ENCODE data around the gene DHRS3. TPM values are rescaled to one million over a fixed set of nuclear protein-coding genes. Genes with fewer than 3 reads are reported as not detected.

Gene DHRS3
- total RNA-seq, 1 donor from 2014 or later: 214 TPM

GRCh38 chr1:12578860-12579422, 39.1 kb downstream of the DHRS3 start:
- H3K27ac Mint-ChIP-seq: no peak overlapping the region
- DNase-seq (ENCODE audit: low spot score, unreplicated experiment): no peak
- TF ChIP-seq, protein P1, sequence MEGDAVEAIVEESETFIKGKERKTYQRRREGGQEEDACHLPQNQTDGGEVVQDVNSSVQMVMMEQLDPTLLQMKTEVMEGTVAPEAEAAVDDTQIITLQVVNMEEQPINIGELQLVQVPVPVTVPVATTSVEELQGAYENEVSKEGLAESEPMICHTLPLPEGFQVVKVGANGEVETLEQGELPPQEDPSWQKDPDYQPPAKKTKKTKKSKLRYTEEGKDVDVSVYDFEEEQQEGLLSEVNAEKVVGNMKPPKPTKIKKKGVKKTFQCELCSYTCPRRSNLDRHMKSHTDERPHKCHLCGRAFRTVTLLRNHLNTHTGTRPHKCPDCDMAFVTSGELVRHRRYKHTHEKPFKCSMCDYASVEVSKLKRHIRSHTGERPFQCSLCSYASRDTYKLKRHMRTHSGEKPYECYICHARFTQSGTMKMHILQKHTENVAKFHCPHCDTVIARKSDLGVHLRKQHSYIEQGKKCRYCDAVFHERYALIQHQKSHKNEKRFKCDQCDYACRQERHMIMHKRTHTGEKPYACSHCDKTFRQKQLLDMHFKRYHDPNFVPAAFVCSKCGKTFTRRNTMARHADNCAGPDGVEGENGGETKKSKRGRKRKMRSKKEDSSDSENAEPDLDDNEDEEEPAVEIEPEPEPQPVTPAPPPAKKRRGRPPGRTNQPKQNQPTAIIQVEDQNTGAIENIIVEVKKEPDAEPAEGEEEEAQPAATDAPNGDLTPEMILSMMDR (IDR thresholded peaks at IDR 0.05; ENCODE audit: unreplicated experiment): no peak
- peaks cover 14% of the 10 kb centered on the region for H3K4me1 Mint-ChIP-seq (ENCODE audit: low read depth)
- H3K27me3 Mint-ChIP-seq: no peaks in the 10 kb centered on the region
- H3K36me3 Mint-ChIP-seq (ENCODE audit: insufficient read depth): peaks cover 30% of the 10 kb centered on the region
- no peaks in the 10 kb centered on the region for H3K9me3 Mint-ChIP-seq (ENCODE audit: low read depth)
- no peak overlapping the region for H3K4me3 Mint-ChIP-seq (ENCODE audit: low read depth)

- H3K36me3 Mint-ChIP-seq (ENCODE audit: insufficient read depth): peaks cover 42% of the 10 kb centered on the region
- no peaks in the 10 kb centered on the region for H3K9me3 Mint-ChIP-seq (ENCODE audit: low read depth)
- peak overlapping the region; percentile 1 for H3K27ac Mint-ChIP-seq
- H3K27me3 Mint-ChIP-seq: no peaks in the 10 kb centered on the region
- H3K4me1 Mint-ChIP-seq (ENCODE audit: low read depth): peaks cover 10% of the 10 kb centered on the region
- TF ChIP-seq, protein P1 (IDR thresholded peaks at IDR 0.05; ENCODE audit: unreplicated experiment): no peak
- DNase-seq (ENCODE audit: low spot score, unreplicated experiment): no peak
- no peak overlapping the region for H3K4me3 Mint-ChIP-seq (ENCODE audit: low read depth)
Observed at GRCh38 chr1:12577020-12577419, 41.0 kb downstream of the DHRS3 start.

GRCh38 chr1:12574757-12575139, 43.3 kb downstream of the DHRS3 start:
- Mint-ChIP-seq H3K9me3 (ENCODE audit: low read depth) (no peaks in the 10 kb centered on the region), H3K27me3 (no peaks in the 10 kb centered on the region), H3K27ac (no peak overlapping the region), H3K4me1 (ENCODE audit: low read depth) (peaks cover 2% of the 10 kb centered on the region), H3K36me3 (ENCODE audit: insufficient read depth) (peaks cover 45% of the 10 kb centered on the region), H3K4me3 (ENCODE audit: low read depth) (no peak overlapping the region)
- no peak for DNase-seq (ENCODE audit: low spot score, unreplicated experiment)
- TF ChIP-seq, protein P1 (IDR thresholded peaks at IDR 0.05; ENCODE audit: unreplicated experiment): no peak

GRCh38 chr1:12573015-12573825, 44.8 kb downstream of the DHRS3 start:
- H3K27me3 Mint-ChIP-seq: no peaks in the 10 kb centered on the region
- no peaks in the 10 kb centered on the region for H3K9me3 Mint-ChIP-seq (ENCODE audit: low read depth)
- H3K4me3 Mint-ChIP-seq (ENCODE audit: low read depth): no peak overlapping the region
- peaks cover 2% of the 10 kb centered on the region for H3K4me1 Mint-ChIP-seq (ENCODE audit: low read depth)
- peaks cover 44% of the 10 kb centered on the region for H3K36me3 Mint-ChIP-seq (ENCODE audit: insufficient read depth)
- H3K27ac Mint-ChIP-seq: peak overlapping the region; percentile 70
- no peak for DNase-seq (ENCODE audit: low spot score, unreplicated experiment)
- TF ChIP-seq, protein P1 (IDR thresholded peaks at IDR 0.05; ENCODE audit: unreplicated experiment): no peak

DNA sequence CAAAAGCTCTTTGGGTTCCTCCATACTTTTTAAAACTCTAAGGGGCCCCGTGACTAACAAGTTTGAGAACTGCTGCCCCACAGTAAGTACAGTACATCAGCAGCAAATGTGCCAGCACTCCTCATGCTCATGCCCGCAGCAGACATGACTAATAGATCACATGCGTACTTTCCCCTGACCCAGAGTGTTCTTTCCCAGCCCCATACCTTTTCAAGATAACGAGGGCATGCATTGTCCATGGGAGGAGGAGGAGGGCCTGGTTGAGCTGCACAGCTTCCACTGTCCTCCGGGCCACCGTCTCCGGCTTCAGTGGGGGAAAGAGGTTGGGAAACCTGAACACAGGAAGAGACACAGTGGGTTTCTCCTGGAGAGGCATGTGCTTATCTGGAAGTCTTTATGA, 45.5 kb downstream of the DHRS3 start:
- Mint-ChIP-seq H3K27ac (peak overlapping the region; percentile 76), H3K9me3 (ENCODE audit: low read depth) (no peaks in the 10 kb centered on the region), H3K36me3 (ENCODE audit: insufficient read depth) (peaks cover 45% of the 10 kb centered on the region), H3K4me1 (ENCODE audit: low read depth) (peaks cover 2% of the 10 kb centered on the region), H3K4me3 (ENCODE audit: low read depth) (no peak overlapping the region), H3K27me3 (no peaks in the 10 kb centered on the region)
- TF ChIP-seq, protein P1 (IDR thresholded peaks at IDR 0.05; ENCODE audit: unreplicated experiment): no peak
- no peak for DNase-seq (ENCODE audit: low spot score, unreplicated experiment)

Data from progenitor cell of endocrine pancreas (in vitro differentiated cells).